ENCODE data around the gene CFAP46.

- no peak for TF ChIP-seq CTCF (IDR thresholded peaks at IDR 0.05; ENCODE audit: insufficient read depth, low read depth, low read length)
- no peak for TF ChIP-seq EZH2 (IDR thresholded peaks at IDR 0.05; ENCODE audit: insufficient read depth, low read length)
These were observed 46.6 kb upstream of the CFAP46 start for GRCh38 chr10:132988988-132989387.

All from astrocyte (in vitro differentiated cells and primary cell).